Measurements from ENCODE around the gene USH2A.
"Not testable (repeated sequence)": the region's sequence is repeated elsewhere in the genome, so short reads cannot be mapped to it uniquely, and the experiment has no call there.

The USH2A gene

DNA sequence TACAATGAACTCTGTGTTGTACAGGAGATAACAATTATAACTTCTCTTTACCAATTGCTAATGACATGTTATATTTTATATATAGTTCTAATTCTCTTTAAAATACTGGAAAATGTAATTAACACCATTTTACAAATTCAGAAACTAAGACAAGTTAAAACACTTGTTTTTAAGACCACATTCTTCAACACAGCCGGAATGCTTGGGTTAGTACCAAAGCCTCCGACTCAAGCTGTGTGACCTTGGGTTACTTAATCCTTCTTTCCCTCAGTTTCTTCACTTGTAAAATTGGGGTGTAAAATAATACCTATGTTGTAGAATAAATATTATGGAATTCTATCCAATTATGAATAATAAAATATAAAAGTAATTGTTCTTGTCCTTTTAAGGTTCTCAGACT, 378.7 kb downstream of the USH2A start:
- DNase-seq = no peak

DNA sequence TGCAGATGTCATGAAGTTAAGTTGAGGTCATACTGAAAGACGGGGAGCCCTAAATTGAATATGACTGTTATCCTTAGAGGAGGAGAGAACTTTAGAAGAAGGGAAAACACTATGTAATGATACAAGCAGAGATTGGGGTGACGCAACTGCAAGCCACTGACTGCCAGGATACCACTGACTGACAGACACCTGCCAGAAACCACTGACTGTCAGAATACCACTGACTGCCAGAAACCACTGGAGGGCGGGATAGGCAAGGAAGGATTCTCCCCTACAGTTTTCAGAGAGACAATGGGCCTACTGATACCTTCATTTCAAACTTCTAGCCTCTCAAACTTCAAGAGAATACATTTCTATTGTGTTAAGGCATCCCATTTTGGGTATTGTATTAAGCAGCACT, 388.7 kb downstream of the USH2A start:
- no peak for DNase-seq

DNA sequence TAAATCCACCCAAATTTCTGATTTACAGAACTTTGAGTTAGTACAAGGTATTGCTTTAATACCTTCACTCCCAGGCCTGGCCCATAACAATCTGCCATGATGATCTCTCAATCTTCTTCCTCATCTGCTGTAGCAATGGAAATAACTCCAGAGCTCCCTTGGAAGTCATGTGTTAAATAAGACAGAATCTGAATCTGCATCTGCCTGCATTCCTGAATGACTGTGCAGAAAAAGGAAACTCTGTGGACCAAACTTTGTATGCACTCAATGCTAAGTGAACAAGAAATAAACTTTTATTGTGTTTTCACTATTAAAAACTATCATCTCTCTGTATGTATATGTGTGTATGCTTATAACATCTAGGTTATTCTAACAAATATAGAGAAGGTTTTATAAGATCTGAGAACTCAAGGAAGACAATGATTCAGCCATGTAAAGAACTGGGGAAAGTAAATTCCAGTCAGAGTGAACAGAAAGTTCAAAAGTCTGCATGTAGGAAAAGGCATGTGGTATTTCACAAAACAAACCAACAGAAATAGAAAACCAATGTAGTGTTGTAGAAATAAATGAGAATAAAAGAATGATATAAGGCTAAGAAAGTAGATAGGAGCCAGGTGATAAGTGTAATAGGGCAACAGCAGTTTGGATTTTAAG, 390.2 kb downstream of the USH2A start:
- DNase-seq = no peak

DNA sequence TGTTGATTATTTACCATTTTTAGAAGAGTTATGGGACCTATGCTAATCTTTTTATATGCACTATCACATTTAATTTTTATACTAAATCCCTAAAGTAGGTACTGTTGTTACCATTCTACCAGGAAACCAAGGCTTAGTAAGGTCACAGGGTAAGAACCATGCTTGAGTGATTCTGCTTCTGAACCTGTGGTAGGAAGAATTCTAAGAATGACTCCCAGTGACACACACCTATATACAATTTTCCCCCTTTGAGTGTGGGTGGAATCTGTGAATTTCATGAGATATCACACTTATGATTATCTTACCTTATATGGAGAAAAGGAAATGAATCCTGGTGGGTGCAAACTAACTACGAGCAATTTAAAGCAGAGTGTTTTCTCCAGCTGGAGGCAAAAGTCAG, 391.0 kb downstream of the USH2A start:
- DNase-seq = no peak

DNA sequence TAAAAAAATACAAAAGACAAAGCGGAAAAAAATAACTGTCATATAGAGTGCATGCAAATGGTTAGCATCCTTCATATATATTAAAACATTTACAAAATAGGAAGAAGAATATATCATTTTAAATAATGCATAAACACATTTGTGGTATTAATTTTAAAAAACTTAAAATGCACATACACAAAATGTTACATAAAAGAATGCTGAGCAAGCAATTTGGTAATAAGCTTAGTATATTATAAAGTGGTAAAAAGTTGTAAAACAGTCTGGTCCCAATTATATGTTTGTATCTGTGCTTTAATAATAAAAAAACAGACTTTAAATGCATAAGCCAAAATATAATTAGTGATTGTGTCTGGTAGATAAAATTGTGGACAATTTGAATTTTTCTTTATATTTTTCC, 394.6 kb downstream of the USH2A start:
- DNase-seq = no peak

DNA sequence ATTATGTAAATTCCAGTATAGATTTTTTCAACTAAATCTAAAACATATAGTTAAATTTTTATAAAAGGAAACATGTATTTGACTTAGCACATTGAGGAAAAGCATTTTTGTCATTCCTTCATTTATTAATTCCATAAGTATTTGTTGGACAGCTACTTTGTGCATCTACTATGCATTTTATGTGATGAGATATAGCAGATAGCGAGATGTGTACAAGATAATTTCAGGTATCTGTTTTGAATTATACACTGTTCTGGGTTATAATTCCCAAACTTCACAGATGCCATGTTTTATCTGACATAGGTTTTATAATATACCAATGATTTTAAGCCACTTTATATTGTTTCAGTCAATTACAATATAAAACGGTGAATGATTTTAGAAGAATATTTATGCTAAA, 398.7 kb downstream of the USH2A start:
- no peak for DNase-seq

DNA sequence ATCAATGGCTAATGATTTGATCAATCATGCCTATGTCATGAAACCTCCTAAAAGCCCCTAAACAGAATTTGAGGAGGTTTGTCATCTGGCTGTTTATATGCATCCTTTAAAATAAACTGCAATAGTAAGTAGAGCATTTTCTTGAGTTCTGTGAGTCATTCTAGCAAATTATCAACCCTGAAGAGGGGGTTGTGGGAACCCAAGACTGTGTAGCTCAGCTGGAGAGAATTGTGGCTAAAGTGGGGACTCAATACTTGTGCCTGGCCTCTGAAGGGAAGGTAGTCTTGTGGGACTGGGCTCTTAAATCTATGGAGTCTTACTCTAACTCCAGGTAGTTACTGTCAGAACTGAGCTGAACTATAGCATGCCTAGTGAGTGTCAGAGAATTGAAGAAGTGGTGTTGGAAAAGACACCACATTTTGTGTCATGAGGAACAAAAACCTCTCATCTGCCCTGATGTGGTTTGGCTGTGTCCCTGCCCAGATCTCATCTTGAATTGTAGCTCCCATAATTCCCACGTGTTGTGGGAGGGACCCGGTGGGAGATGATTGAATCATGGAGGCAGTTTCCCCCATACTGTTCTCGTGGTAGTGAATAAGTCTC, 402.4 kb downstream of the USH2A start:
- DNase-seq = no peak

DNA sequence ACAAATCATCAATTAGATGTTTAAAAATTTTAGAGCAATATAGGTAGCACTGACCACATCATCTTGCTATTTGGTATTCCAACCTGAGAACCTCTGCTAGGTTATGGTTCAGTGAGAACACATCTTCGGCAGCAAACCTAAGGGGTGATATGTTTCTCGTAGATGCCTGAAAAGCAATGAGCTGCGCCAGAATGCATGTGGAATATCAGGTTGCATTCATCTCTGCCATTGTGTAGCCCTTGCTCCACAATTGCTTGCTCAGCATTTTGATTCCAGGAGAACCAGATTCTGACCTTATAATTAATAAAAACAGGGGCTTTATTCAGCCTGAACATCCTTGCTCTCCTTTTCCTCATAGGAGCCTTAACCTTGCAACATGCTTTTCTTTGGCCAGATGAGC, 408.1 kb downstream of the USH2A start:
- DNase-seq = no peak

DNA sequence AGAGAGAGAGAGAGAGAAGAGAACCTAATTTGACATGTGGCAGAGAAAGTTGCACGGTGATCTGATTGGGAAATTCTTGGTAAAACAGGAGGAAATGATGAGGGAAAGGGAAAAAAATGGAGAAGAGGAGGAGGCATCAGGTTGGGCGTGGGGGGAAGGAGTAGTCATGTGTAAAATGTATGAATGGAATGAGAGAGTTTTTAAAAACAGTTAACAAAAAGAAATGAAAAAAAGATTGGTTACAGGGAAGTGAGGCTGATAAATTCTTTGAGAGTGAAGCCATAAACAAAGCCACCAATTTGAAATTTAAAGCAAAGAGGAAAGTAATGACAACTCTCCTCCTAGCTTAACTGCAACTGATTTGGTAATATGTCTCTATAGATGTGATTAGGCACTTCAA, 409.2 kb downstream of the USH2A start:
- DNase-seq = no peak

DNA sequence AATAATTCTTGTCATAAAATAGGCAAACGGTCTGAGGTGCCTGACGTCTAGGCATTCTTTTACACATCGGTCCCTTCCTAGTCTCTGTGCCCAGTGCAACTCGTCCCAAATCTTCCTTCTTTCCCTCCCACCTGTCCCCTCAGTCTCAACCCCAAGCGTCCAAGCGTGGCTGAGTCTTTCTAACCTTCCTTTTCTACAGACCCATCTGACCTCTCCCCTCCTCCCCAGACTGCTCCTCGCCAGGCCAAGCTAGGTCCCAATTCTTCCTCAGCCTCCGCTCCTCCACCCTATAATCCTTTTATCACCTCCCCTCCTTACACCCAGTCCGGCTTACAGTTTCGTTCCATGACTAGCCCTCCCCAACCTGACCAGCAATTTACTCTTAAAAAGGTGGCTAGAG, 413.8 kb downstream of the USH2A start:
- not testable (repeated sequence) for DNase-seq

DNA sequence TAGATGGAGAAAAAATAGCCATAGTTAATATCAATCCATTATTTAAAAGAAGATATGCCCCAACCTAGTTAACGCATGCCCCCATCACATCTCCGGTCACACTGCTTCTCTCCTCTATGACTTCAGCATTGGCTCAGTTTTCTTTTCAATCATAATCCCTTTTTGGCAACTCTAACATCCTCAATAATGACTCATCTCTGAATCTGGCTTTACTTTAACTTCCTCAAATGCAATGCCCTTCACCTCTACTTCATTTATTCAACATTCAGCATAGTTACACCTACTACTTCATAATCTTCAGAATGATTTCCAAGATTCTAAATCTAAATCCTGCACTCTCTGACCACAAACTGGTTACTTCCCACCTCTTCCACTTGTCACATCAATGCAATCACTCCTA, 417.3 kb downstream of the USH2A start:
- no peak for DNase-seq

DNA sequence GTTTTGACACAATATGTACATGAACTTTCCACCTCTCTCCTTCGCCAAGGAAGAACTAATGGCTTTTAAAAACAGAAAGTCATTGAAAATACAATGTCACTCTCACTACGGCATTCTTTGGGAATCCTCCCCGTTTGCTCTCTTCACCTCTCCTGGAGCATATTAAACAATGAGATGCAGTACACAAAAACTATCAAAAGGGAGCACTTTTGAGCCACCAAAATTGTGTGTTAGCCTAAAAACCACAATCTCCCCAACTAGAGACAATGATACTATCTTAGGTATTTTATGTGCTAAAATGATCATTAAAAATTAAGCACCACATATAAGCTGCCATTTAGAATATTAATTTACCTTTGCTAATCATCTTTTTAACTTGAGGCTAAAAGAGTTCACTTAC, 430.6 kb downstream of the USH2A start:
- DNase-seq = no peak

DNA sequence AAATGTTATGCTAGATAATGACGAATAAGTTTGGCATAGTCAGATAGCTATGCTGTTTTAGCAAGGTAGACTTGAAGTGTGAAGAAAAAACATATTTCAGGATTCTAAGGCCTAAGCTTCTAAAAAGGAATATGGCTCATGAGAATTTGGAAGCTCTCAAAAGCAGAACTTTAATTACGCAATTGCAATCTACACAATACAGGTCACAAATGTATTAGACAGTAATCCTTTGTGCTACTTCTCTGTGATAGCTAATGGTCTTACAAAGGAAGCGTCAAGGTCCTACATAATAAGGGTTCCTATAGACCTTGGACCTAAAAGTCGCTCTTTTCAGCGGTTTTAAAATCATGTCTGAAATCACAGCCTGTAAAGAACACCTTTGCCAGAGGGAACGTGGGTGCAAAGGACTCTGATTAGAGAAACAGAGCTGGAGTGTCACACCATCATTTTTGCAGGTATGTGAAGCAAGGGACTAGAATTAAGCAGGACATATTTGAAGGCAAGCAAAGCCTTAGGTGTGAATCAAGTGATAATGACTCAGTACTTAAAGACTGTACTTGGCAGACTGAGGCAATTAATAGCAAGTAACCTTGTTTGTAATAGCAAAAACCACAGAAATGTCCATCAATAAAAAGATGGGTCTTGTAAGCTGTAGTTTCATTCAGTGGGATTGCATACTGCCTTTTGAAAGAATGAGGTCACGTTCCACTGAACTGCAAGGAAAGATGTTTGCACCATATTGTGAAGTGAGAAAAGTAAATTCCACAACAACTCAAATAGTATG, 436.0 kb downstream of the USH2A start:
- DNase-seq = no peak

DNA sequence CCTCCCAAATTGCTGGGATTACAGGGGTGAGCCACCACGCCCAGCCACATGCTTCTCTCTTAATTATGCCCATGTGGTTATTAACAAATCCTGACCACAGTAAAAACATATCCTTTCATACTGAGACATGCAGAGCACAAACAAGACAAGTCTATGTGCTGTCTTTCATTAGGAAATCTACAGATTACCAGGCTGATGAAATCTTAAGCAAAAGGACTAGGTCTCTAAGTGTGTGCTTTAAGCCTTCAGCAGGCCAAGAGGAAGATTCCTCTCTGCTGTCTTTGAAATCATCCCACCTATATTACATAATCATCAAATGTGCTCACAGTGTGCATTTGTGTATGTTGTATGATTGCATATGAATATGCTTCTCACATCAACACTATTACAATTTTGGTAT, 436.8 kb downstream of the USH2A start:
- DNase-seq = no peak

DNA sequence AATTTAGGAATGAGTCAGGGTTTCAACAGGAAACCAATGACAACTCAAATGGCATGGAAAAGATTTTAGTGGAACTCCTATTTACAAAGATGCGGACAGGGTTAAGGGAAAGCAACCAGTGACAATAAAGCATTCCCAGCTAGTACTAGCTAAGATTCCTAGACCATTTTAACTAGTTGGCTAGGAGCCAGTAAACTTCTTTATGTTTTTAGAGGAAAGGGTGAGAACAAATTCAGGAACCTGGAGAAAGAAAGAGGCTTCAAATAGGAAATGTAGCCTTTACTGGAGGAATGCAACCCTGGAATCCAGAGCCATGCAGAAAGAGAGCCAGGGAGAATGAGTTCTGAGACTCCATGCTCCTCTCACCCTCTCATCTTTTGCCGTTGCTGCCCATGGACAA, 439.6 kb downstream of the USH2A start:
- no peak for DNase-seq

DNA sequence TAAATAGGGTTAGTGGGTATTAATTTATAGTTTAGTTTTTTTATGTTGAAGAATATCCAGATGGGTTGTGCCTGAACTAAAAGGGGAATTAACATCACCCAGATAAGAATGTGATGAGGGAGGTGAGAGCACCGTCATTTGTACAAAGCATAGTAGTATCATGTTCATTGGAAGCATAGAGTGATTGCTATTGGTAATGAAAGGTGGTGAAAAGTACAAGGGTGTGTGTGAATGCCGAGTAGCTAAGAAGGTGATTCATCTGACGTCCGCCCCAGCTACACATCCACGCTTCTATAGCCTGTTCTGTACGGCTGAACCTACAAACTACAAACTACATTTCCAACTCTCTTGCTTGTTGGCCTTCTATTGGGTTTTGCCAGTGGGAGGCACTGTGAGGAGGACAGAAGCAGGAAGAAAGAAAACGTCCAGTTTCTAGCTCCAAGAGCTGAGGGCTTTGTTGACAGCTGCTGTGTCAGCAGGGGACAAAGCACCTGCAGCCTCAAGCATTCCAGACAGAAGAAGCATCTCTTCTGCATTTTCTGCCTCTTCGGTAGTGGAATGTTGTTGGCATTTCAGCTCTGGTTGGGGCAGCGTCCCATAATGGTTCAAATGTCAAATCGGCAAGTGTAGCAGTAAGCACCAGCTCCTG, 451.3 kb downstream of the USH2A start:
- DNase-seq = no peak

DNA sequence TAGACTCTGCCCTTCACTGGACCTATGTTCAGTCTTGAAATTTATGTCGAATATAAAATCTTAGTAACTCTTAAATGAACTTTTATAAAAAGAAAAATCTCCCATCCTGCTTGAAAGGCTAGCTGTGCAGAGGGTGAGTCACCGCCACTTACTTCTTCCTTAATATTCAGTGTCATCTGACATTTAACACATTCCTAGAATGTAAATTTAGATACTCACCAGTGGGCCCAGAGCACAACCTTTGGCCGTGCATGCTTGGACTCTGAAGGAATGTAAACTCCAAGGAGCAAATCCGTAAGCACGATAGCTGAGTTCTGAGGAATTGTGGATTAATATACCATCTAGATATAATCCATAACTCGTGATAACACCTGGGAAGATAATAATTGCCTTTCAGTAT, 452.8 kb downstream of the USH2A start:
- DNase-seq = no peak

DNA sequence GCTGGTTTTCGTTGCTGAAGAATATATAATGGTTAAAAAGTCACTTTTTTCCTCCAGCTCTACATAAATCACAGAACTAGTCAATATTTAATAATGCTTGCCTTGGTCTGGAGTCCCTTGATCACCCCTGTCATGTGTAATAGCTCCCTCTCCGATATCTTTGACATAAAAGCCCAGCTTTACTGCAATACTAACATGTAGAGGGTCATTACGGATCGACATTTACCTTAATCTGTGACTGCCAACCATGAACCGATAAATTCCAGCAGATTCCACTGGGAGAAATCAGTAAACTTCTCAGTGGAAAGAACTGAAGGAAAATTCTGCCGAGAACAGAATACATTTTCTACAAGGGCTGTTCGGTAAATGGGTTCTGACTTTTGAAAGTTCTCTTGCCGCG, 459.6 kb downstream of the USH2A start:
- DNase-seq = no peak

DNA sequence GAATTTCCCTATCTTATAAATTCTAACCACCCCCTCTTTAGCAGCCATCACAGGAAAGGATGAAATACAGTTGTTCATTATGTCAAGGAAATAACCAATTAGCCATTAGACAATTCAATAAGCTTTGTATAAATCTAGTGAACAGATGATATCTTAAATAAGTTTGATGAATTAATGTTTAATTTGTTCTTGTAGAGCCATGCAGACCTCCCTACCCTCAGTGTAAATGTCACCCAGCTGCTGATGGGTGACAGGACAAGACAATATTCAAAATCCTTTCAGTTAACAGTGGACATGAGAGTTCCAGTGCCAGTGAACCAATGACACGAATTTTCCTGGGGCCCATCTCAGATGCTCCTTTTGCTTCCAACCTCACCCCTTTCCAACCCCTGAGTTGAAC, 460.2 kb downstream of the USH2A start:
- DNase-seq = no peak

DNA sequence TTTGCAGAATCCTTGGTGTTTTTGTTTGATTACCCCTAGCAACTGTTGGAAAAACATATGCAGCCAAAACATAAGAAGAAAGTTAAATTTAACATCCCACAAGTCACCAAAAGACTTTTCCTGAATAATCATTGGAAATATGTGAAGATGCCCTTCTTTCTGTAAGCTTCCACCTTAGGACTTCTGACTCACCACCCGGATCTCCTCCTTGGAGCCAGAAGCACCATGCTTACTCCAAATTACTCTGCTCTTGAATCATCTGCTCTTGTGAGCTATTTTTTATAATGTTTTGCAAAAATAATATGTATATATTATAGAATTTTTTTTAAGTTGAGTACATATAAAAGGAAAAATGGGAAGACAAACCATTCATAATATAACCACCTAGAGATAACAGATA, 464.4 kb downstream of the USH2A start:
- no peak for DNase-seq

DNA sequence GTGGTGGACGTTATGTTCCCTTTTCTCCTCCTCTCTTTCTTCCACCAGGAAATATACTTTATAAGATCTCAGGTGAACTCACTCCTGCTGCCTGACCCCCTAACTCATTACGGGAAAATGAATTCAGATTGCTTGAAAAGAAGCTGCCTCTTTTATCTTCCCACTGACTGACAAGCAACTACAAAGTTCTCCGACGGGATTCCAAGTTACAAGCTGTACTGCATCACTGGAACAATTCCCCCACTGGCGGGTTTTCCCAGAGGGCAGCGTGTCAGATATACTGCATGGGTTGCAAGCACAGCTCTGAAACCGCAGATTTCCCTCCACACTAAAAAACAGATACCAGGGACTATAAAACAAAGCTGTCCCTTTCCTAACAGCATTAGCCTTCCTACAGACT, 465.6 kb downstream of the USH2A start:
- no peak for DNase-seq

DNA sequence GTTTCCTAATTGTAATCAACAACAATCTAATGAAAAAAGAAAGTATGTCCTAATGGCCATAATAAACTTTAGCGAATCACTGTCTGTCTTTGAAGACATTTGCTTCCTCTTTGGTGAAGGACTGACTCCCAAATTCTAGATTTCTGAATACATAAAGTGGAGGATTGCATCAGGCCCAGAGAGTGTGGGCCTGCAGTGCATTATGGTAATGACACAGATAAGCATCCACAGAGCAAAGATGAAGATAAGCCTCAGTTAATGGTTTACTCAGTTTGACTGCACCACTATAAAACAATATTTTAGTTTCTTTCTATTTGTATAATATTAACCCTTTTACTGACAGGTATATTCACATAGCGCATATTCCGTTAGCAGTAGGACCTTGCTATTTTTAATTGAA, 490.7 kb downstream of the USH2A start:
- DNase-seq = no peak

DNA sequence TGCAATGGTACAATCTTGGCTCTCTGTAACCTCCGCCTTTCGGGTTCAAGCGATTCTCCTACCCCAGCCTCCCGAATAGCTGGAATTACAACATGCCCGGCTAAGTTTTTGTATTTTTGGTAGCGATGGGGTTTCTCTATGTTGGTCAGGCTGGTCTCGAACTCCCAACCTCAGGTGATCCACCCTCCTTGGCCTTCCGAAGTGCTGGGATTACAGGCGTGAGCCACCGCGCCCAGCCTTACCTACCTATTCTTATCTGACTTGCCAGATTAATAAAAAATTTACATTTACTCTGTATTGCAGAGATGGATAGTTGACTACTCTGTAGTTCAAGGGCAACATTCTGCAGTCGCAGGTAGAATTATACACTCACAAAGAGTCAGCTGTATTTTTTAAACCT, 496.6 kb downstream of the USH2A start:
- DNase-seq = no peak

Measured in stimulated activated CD4-positive, alpha-beta T cell treated with anti-CD3 and anti-CD28 coated beads, Interleukin-15, amount 100 ng/mL, for 24 hours (primary cell).